ENCODE measurements around the gene DNAJC16.

DNA sequence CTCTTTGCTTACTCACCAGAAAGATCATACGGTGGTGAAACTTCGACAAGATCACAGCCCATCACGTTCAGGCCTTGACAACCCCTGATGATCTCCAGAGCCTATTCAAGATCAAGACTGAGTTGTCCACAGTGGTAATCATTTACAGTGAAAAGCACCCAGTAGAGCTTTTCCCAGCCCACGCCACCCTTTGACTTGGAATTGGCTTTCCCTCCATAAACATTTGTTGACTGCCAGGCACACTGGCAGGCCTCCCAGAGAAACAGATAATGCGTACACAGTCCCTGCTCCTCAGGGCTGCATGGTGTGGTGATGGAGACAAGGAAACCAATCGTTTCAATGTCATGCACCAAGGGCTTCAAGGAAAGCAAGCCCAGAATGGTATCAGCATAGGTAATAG is 48.1 kb downstream of the DNAJC16 start:
- TF ChIP-seq CTCF (optimal IDR thresholded peaks at IDR 0.05 in 1 of 3, IDR thresholded peaks at IDR 0.05 in 1 of 3, conservative IDR thresholded peaks at IDR 0.05 in 1 of 3; ENCODE audit: extremely low read depth in 1 of 3, insufficient read depth in 2 of 3, low read length in 3 of 3) (no peak), EZH2 (IDR thresholded peaks at IDR 0.05; ENCODE audit: low read length) (no peak)

Data from keratinocyte (primary cell).